Cardiac fibroblast (primary cell): ENCODE results near the gene SH3BP1.
A peak's percentile ranks its signal among the peaks of the same experiment; 100 is the strongest.
"Not testable (repeated sequence)": the region's sequence is repeated elsewhere in the genome, so short reads cannot be mapped to it uniquely, and the experiment has no call there.

Experiments
- DNase-seq, 2 donors: peaks; one replicate each; pipeline versions ENCODE4 v3.0.0 to v3.0.0-alpha.2; 2010; ENCODE audit warnings: low read depth in 2 of 2
- H3K4me3 ChIP-seq, 2 donors: replicated peaks in 1 of 2; 1 replicate in 1 of 2; 2 replicates in 1 of 2; pipeline ENCODE4 v1.5.1; 2011; ENCODE audit warnings: low read depth in 2 of 2, low read length in 2 of 2, mild to moderate bottlenecking in 2 of 2, moderate library complexity in 1 of 2
- TF ChIP-seq, protein P1 (sequence below): IDR thresholded peaks from one replicate; pipeline ENCODE4 v1.5.1; 2011; ENCODE audit warnings: low read depth, mild to moderate bottlenecking, low read length, inconsistent platforms

Gene SH3BP1

DNA sequence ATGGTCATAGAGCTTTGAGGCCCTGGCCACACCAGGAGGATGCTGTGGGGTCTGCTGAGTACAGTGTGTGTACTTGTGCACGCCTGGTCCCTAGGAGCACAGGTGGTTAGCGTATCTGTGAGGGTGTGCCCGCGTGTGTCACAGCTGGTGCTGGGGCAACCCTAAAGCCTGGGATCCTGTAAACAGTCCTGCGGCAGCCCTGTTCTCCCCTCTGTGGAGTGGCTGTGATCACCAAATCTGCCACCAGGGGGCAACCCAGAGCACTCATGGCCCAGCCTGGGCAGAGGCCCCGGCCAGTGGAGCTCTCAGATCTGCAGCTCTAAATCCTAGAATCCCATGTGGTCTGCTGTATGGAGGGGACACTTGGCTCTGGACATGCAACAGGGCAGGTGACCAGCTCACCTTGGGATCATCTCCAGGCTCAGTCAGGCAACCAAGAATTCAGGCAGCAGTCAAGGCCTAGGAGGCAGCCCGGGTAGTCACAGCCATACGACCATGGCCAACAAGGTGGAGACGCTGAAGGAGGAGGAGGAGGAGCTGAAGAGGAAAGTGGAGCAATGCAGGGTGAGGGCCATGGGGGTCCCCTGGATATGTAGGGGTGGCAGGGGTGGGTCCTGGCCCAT, 3.9 kb downstream of the SH3BP1 start:
- DNase-seq, result peak; percentile 78
- H3K4me3 ChIP-seq, result no peak overlapping the region
- TF ChIP-seq, protein P1, sequence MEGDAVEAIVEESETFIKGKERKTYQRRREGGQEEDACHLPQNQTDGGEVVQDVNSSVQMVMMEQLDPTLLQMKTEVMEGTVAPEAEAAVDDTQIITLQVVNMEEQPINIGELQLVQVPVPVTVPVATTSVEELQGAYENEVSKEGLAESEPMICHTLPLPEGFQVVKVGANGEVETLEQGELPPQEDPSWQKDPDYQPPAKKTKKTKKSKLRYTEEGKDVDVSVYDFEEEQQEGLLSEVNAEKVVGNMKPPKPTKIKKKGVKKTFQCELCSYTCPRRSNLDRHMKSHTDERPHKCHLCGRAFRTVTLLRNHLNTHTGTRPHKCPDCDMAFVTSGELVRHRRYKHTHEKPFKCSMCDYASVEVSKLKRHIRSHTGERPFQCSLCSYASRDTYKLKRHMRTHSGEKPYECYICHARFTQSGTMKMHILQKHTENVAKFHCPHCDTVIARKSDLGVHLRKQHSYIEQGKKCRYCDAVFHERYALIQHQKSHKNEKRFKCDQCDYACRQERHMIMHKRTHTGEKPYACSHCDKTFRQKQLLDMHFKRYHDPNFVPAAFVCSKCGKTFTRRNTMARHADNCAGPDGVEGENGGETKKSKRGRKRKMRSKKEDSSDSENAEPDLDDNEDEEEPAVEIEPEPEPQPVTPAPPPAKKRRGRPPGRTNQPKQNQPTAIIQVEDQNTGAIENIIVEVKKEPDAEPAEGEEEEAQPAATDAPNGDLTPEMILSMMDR, result peak; percentile 87

DNA sequence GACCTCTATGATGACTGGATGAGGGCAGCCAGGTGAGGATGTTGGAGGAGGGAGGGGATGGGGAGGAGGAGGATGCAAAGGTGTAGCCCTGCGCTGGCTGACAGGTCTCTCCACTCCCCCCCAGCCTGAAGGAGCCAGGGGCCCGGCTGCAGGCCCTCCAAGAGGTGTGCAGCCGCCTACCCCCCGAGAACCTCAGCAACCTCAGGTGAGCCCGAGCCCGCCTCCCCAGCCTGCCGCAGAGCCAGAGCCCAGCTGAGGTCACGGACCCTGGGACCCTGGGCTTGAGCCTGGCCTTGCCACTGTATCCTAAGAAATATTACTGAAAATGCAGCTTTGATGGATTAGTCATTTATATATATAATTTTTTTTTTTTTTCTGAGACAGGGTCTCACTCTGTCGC, 7.8 kb downstream of the SH3BP1 start:
- H3K4me3 ChIP-seq, result no peak overlapping the region
- TF ChIP-seq, protein P1, result no peak
- DNase-seq, result no peak

DNA sequence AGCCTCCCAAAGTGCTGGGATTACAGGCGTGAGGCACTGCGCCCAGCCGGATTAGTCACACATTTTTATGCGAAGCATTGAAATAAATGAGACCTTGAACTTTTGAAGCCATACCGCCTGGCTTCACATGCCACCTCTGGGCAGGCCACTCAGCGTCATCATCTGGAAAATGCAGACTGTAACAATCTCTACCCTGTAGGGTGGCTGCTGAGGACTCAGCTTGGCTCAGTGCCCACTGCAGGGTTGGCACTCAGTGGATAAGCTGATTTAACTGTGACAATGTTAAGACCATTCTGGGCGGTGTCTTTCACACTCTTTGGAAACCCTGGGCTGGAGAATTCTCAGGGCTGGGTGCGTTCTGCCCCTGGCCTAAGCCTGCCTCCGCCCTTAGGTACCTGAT, 8.5 kb downstream of the SH3BP1 start:
- no peak for DNase-seq
- TF ChIP-seq, protein P1, result no peak
- no peak overlapping the region for H3K4me3 ChIP-seq

DNA sequence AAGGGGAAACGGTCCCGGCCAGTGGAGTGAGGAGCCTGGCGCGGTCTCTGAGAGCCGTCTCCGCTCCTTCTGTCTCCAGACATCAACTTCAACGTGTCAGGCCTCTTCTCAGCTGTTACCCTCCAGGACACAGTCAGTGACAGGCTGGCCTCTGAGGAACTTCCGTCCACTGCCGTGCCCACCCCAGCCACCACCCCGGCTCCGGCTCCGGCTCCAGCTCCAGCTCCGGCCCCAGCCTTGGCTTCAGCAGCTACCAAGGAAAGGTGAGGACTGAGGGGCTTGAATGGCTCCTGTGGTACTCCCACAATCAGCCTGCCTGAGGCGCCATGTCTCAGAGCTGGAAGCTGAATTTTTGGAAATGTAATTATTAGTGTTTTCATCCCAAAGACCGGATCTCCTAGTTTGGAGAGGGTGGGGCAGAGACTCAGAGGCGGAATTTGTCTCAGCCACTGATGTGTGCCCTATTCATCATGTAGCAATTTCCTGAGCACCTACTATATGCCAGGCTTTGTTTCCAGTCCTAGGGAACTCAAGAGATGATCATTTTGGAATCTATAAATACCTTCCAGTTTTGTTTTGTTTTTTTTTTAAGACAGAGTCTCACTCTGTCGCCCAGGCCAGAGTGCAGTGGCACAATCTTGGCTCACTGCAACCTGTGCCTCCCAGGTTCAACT, 11.1 kb downstream of the SH3BP1 start:
- TF ChIP-seq, protein P1, result no peak

DNA sequence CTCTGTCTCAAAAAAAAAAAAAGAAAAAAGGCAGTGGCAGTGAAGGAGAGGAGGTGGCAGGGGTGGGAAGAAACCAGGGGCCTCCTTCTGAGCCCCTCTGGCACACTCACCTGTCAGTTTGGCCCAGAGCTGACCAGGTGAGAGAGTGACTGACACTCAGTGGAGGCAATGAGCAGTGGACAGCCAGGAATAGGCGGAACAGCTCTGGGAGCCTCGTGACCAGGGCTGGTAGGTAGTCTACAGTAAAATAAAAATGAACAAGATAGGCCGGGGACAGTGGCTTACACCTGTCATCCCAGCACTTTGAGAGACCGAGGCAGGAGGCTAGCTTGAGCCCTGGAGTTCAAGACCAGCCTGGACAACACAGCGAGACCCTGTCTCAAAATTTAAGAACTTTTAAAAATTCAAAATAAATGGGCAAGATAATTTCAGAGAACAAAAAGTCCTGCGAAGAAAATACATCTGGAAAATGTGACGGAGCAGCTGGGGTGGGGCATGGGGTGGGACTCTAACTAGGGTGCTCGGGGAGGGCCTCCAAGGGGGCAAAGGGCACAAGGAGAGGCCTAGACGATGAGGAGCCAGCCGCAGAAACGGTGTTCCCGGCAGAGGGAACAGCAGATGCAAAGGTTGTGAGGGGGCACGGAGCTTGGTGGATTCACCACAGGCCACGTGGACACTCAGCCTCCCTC, 15.2 kb downstream of the SH3BP1 start:
- no peak overlapping the region for H3K4me3 ChIP-seq
- DNase-seq, result no peak
- TF ChIP-seq, protein P1, result no peak

More for the DNA sequence above, 11.1 kb downstream of the SH3BP1 start:
- DNase-seq, result no peak
- no peak overlapping the region for H3K4me3 ChIP-seq

DNA sequence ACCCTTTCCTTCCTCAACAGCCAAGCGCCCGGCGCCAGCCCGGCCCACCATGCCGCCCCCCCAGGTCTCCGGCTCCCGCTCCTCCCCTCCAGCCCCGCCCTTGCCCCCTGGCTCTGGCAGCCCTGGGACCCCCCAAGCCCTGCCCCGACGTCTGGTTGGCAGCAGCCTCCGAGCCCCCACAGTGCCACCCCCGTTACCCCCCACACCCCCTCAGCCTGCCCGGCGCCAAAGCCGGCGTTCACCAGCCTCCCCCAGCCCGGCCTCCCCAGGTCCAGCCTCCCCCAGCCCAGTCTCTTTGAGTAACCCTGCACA, 15.7 kb downstream of the SH3BP1 start:
- DNase-seq, result no peak
- no peak overlapping the region for H3K4me3 ChIP-seq
- TF ChIP-seq, protein P1, result no peak

DNA sequence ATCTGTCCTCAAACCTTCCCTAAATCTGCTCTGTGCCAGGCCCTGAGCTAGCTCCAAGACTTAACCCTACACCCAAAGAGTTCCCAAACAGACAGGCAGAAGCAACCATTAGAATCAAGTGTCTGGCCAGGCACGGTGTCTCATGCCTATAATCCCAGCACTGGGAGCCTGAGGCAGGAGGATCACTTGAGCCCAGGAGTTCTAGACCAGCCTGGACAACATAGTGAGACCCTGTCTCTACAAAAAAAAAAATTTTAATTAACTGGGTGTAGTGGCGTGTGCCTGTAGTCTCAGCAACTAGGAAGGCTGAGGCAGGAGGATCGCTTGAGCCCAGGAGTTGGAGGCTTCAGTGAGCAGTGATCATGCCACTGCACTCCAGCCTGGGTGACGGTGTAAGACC, 17.1 kb downstream of the SH3BP1 start:
- DNase-seq, H3K4me3 ChIP-seq: not testable (repeated sequence)
